K562 (cell line): Measurements from ENCODE around the gene LILRA6. TPM values are rescaled to one million over a fixed set of nuclear protein-coding genes. Genes with fewer than 3 reads are reported as not detected.
"Not testable (repeated sequence)": the region's sequence is repeated elsewhere in the genome, so short reads cannot be mapped to it uniquely, and the experiment has no call there.

Experiments used
- ATAC-seq: fragments of 200-7000 bp; cut with Tn5 transposase; 3 replicates; pipeline ENCODE4 v1.9.1; 2020; ENCODE audit warnings: moderate library complexity
- BruUV-seq: library from RNA; stranded (reverse); fragments of 400-500 nt; replicated peaks from 2 replicates; lab custom pipeline; 2021; lab: Mats Ljungman, UMichigan
- CTCF ChIA-PET: fragments of 300-600 bp; formaldehyde crosslinking; extraction: SDS; loops from one replicate; lab custom pipeline; 2021; ENCODE audit warnings: low intra/inter-chr PET ratio; lab: Yijun Ruan, JAX
- POLR2A ChIA-PET: fragments of 300-600, 350-650 bp; sonication (Branson Sonifier 250); formaldehyde crosslinking; extraction: SDS; loops from one replicate; lab custom pipeline; 2021; ENCODE audit warnings: antibody characterized with exemption, inconsistent platforms; lab: Yijun Ruan, JAX
- DNase-seq, 4 experiments: peaks; one replicate each; pipeline versions ENCODE4 v3.0.0 to v3.0.0-alpha.2; 2011 to 2018; ENCODE audit warnings: low spot score in 3 of 4, mixed read lengths in 3 of 4; ENCODE audit errors: extremely low read depth in 1 of 4
- FAIRE-seq: peaks from 2 replicates; lab custom pipeline; 2011; peaks lifted over from hg19 to GRCh38; lab: Jason Lieb, UNC
- H2AFZ ChIP-seq: 2 replicates; pipeline ENCODE4 v1.6.0; 2011; ENCODE audit warnings: low read depth, low read length, control low read depth, inconsistent platforms
- H3K27ac ChIP-seq: fragments of 200-600 bp; 3 replicates; pipeline ENCODE4 v1.8.0; 2011; ENCODE audit warnings: low read depth, mild to moderate bottlenecking, control low read depth, inconsistent platforms, low read length, moderate library complexity, mixed read lengths; ENCODE audit errors: extremely low read depth
- H3K27me3 ChIP-seq, 2 experiments: fragments of 300-600 bp in 1 of 2; 2 replicates in 1 of 2; 3 replicates in 1 of 2; pipeline versions ENCODE4 v1.6.0 to v1.8.0; 2011; ENCODE audit warnings: inconsistent platforms in 2 of 2, low read length in 2 of 2, mild to moderate bottlenecking in 1 of 2, mixed read lengths in 1 of 2, moderate library complexity in 1 of 2; ENCODE audit not compliant: control insufficient read depth in 2 of 2, insufficient read depth in 2 of 2
- H3K36me3 ChIP-seq: fragments of 300-600 bp; 3 replicates; pipeline ENCODE4 v1.8.0; 2011; ENCODE audit warnings: mild to moderate bottlenecking, low read length, inconsistent platforms; ENCODE audit not compliant: control insufficient read depth, insufficient read depth
- H3K4me1 ChIP-seq, 2 experiments: fragments of 200-600 bp in 1 of 2; replicated peaks in 1 of 2; 2 replicates in 1 of 2; 3 replicates in 1 of 2; pipeline versions ENCODE4 v1.5.1 to v1.8.0; 2011; ENCODE audit warnings: inconsistent platforms in 2 of 2, low read length in 2 of 2, mild to moderate bottlenecking in 1 of 2, mixed read lengths in 1 of 2, moderate library complexity in 1 of 2; ENCODE audit not compliant: control insufficient read depth in 2 of 2, insufficient read depth in 2 of 2
- H3K4me2 ChIP-seq: 2 replicates; pipeline ENCODE4 v1.6.1; 2011; ENCODE audit warnings: low read length, control low read depth, inconsistent platforms, mixed read lengths; ENCODE audit not compliant: insufficient read depth
- H3K4me3 ChIP-seq: fragments of 200-600 bp; sonication (generic), shearing (Covaris generic); 2 replicates; pipeline ENCODE4 v1.5.1; 2016; ENCODE audit warnings: control low read depth, inconsistent platforms
- H3K79me2 ChIP-seq: fragments of 200-600 bp; 3 replicates; pipeline ENCODE4 v1.8.0; 2011; ENCODE audit warnings: low read length, inconsistent platforms; ENCODE audit not compliant: control insufficient read depth, insufficient read depth
- H3K9ac ChIP-seq, 2 experiments: 2 replicates each; pipeline versions ENCODE4 v1.6.0 to v1.6.1; 2011; ENCODE audit warnings: low read depth in 2 of 2, low read length in 2 of 2, control low read depth in 1 of 2, inconsistent platforms in 1 of 2, mild to moderate bottlenecking in 1 of 2, mixed read lengths in 1 of 2; ENCODE audit not compliant: insufficient read depth in 1 of 2
- H3K9me1 ChIP-seq: one replicate; pipeline ENCODE4 v1.6.0; 2011; ENCODE audit warnings: inconsistent platforms, mild to moderate bottlenecking, low read length, moderate library complexity; ENCODE audit not compliant: control insufficient read depth, insufficient read depth
- H3K9me3 ChIP-seq: replicated peaks from 2 replicates; pipeline ENCODE4 v1.5.1; 2011; ENCODE audit warnings: low read depth, low read length, inconsistent platforms; ENCODE audit not compliant: control insufficient read depth, insufficient read depth
- H4K20me1 ChIP-seq: replicated peaks from 2 replicates; pipeline ENCODE4 v1.6.1; 2011; ENCODE audit warnings: low read length, inconsistent platforms, mixed read lengths; ENCODE audit not compliant: control insufficient read depth, insufficient read depth
- NR2C1 ChIP-seq, 2 experiments: fragments of 450-650 bp; IDR thresholded peaks; 2 replicates each; pipeline ENCODE4 v1.6.1; 2017; ENCODE audit warnings: mild to moderate bottlenecking in 2 of 2, antibody characterized with exemption in 1 of 2, inconsistent platforms in 1 of 2, missing compliant biosample characterization in 1 of 2, missing genetic modification characterization in 1 of 2
- NR2C2 ChIP-seq, 2 experiments: fragments of 200-800 bp in 1 of 2; sonication (Bioruptor generic) in 1 of 2; sonication (generic) in 1 of 2; formaldehyde crosslinking in 1 of 2; IDR thresholded peaks; 2 replicates each; pipeline versions ENCODE4 v1.6.1 to v1.8.0; 2016 to 2022; ENCODE audit warnings: mild to moderate bottlenecking in 1 of 2, missing compliant biosample characterization in 1 of 2, missing genetic modification characterization in 1 of 2, missing genetic modification reagents in 1 of 2
- POLR2G ChIP-seq: fragments of 200-400 bp; formaldehyde crosslinking; IDR thresholded peaks from 2 replicates; pipeline ENCODE4 v1.6.1; 2017; ENCODE audit warnings: low read depth, mild to moderate bottlenecking, antibody characterized with exemption, low read length, moderate library complexity
- WGBS: fragments of 100-300 bp; shearing (Covaris generic); methylation state at CpG from one replicate; pipeline ENCODE4 v1.1.6; 2016; ENCODE audit warnings: low coverage, mixed read lengths; ENCODE audit not compliant: insufficient coverage; ENCODE audit errors: missing lambda C conversion rate; 5-methylcytosine and 5-hydroxymethylcytosine counted together
- in situ Hi-C: fragments of 300-500 bp; cut with MboI; formaldehyde crosslinking; loops from 4 replicates; pipeline ENCODE4 v1.15.0; 2018; ENCODE audit warnings: inconsistent platforms, mixed read lengths
- intact Hi-C: fragments of 100-400 bp; cut with micrococcal nuclease; formaldehyde crosslinking; loops from 2 replicates; pipeline ENCODE4 v1.14.2; 2022
- polyA plus RNA-seq, 8 experiments: library from polyadenylated mRNA; depleted of rRNA in 4 of 8; stranded (reverse) in 5 of 8; unstranded in 3 of 8; fragments of >200 nt; fragmentation: Nextera tagmentation in 2 of 8; fragmentation: Illumina TruSeq in 1 of 8; extraction: Ambion mirVana in 2 of 8; extraction: Trizol in 1 of 8; gene quantifications; 2 replicates each; pipeline versions ENCODE4 v1.2.1 to v1.2.3, GENCODE V29; 2011 to 2014; ENCODE audit warnings: inconsistent platforms in 1 of 8, missing spikeins in 1 of 8
- total RNA-seq, 7 experiments: library from RNA; depleted of rRNA in 6 of 7; stranded (reverse); fragments of >200 nt in 6 of 7; fragmentation: Illumina TruSeq in 2 of 7; extraction: Trizol in 2 of 7; gene quantifications; 2 replicates each; pipeline versions ENCODE4 v1.2.1 to v1.2.3, GENCODE V29; 2011 to 2021; ENCODE audit warnings: low replicate concordance in 1 of 7
- TF ChIP-seq, protein P1 (sequence below), 3 experiments: IDR thresholded peaks in 2 of 3; conservative IDR thresholded peaks in 1 of 3; 2 replicates each; pipeline ENCODE4 v1.5.1; 2011 to 2012; ENCODE audit warnings: low read length in 3 of 3, mild to moderate bottlenecking in 3 of 3, control low read depth in 2 of 3, improper control_type of control experiment in 1 of 3, inconsistent platforms in 1 of 3, low read depth in 1 of 3, mixed read lengths in 1 of 3, moderate library complexity in 1 of 3; ENCODE audit not compliant: insufficient read depth in 2 of 3

LILRA6 gene
- total and polyA plus RNA-seq, 9 of the 15 experiments (the other 6 are each of a cell fraction or from before 2014, with no cell fraction given), result 0.03 TPM; not detected in 8

DNA sequence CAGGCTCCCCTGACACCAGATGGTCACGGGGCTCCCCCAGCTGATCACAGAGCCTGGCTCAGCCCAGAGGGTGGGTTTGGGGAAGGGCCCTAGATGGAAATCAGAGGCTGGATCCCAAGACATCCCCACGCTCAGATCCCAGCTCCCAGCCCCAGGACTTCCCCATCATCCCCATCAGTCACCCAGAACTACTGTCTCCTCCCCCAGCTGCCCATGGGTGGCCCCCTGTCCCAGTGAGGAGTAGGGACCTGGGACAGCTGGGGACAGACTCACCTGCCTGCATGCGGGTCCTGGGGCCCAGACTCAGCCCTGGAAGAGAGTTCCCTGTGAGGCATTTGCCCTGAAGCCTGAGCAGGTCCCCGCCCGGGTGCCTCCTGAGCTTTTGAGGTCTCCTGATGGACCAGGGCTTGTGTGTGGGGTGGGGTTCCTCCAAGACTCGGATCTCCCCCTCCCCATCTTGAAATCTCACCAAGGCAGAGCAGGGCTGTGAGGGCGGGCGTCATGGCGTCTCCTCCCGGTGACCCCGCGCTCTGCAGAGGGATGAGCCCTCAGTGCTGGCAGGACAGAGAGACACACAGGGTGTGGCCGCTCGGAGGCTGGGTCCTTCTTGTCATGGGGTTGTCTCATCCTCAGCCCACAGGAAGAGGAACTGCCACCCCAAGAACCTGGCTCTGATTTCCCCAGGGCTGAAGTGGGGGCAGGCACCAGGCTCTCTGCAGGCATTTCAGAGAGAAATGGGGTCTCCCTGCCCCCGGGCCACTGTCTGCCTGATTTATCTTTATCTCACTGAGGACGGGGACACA lies 19.9 kb downstream of the LILRA6 start, which contains the start of gene LILRB3:
LILRB3 (minus strand) TSS at position 534 of the 803 bp plus-strand sequence; CDS start at position 503, 31 bp downstream.
- H2AFZ ChIP-seq; in situ Hi-C loops; H3K36me3 ChIP-seq; BruUV-seq; H3K4me2 ChIP-seq; H3K27ac ChIP-seq; H3K79me2 ChIP-seq; H3K27me3 ChIP-seq; H3K9ac ChIP-seq; H3K4me3 ChIP-seq; H3K9me3 ChIP-seq; H4K20me1 ChIP-seq; H3K9me1 ChIP-seq; CTCF ChIA-PET; TF ChIP-seq NR2C2 (CRISPR knock-in tag; IDR thresholded peaks at IDR 0.05): not testable (repeated sequence)
- 10% methylated on average over 13 of the region's 16 CpGs for whole genome bisulfite sequencing
- ATAC-seq (peak; percentile 86), FAIRE-seq (peak; percentile 6), DNase-seq (peak in 1 of 4 experiments; percentile 33)
- POLR2A ChIA-PET, result interaction anchor here (1.9 kb wide), 1 partner anchor 12 kb away, joined by 6 read pairs; no protein-coding TSS in a partner anchor
- intact Hi-C loops, result loop anchor here (2.0 kb wide), 1 partner anchor 14 kb away; no protein-coding TSS in a partner anchor
- TF ChIP-seq NR2C2 (tag; IDR thresholded peaks at IDR 0.05), result 0 out of 2 replicates have a peak, but pooled peaks have one; percentile 16
- TF ChIP-seq POLR2G, result 0 out of 2 replicates have a peak, but pooled peaks have one; percentile 22
- 0 out of 2 replicates have a peak, but pooled peaks have one; percentile 25 for TF ChIP-seq NR2C1 (IDR thresholded peaks at IDR 0.05)
- 0 out of 2 replicates have a peak, but pooled peaks have one; percentile 49 for TF ChIP-seq NR2C1 (tag; IDR thresholded peaks at IDR 0.05)
- TF ChIP-seq, protein P1, sequence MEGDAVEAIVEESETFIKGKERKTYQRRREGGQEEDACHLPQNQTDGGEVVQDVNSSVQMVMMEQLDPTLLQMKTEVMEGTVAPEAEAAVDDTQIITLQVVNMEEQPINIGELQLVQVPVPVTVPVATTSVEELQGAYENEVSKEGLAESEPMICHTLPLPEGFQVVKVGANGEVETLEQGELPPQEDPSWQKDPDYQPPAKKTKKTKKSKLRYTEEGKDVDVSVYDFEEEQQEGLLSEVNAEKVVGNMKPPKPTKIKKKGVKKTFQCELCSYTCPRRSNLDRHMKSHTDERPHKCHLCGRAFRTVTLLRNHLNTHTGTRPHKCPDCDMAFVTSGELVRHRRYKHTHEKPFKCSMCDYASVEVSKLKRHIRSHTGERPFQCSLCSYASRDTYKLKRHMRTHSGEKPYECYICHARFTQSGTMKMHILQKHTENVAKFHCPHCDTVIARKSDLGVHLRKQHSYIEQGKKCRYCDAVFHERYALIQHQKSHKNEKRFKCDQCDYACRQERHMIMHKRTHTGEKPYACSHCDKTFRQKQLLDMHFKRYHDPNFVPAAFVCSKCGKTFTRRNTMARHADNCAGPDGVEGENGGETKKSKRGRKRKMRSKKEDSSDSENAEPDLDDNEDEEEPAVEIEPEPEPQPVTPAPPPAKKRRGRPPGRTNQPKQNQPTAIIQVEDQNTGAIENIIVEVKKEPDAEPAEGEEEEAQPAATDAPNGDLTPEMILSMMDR (IDR thresholded peaks at IDR 0.05 in 2 of 3, conservative IDR thresholded peaks at IDR 0.05 in 1 of 3; ENCODE audit: insufficient read depth in 2 of 3, low read depth in 1 of 3, low read length in 3 of 3), result peak in 2 of 3 experiments; percentile 9 to 23; a peak in 2 of 6 replicates
- H3K4me1 ChIP-seq, result peaks cover 0 to 22% of the 10 kb centered on the region in 2 experiments; a peak in 2 of 5 replicates

GRCh38 chr19:54221947-54222346 lies 20.6 kb downstream of the LILRA6 start:
- H3K27ac ChIP-seq, H3K4me3 ChIP-seq, CTCF ChIA-PET, H3K36me3 ChIP-seq, H3K27me3 ChIP-seq, DNase-seq, in situ Hi-C loops, H3K9ac ChIP-seq, BruUV-seq, H3K4me2 ChIP-seq, H3K79me2 ChIP-seq, FAIRE-seq, H3K9me3 ChIP-seq, ATAC-seq, H3K9me1 ChIP-seq, H2AFZ ChIP-seq, H4K20me1 ChIP-seq: not testable (repeated sequence)
- H3K4me1 ChIP-seq, result peaks cover 0 to 22% of the 10 kb centered on the region in 2 experiments; a peak in 2 of 5 replicates
- 8% methylated on average over 2 of the region's 7 CpGs for WGBS
- POLR2A ChIA-PET, result interaction anchor here (1.0 to 1.9 kb wide), 2 partner anchors 11 to 23 kb away, joined by 3 to 6 read pairs; no protein-coding TSS in a partner anchor
- intact Hi-C loops, result loop anchor here (2.0 kb wide), 1 partner anchor 15 kb away; no protein-coding TSS in a partner anchor
